ENCODE data around the gene TKFC. TPM values are rescaled to one million over a fixed set of nuclear protein-coding genes. Genes with fewer than 3 reads are reported as not detected.

Gene TKFC
- total RNA-seq, 1 experiment from 2014 or later = 79.6 TPM

DNA sequence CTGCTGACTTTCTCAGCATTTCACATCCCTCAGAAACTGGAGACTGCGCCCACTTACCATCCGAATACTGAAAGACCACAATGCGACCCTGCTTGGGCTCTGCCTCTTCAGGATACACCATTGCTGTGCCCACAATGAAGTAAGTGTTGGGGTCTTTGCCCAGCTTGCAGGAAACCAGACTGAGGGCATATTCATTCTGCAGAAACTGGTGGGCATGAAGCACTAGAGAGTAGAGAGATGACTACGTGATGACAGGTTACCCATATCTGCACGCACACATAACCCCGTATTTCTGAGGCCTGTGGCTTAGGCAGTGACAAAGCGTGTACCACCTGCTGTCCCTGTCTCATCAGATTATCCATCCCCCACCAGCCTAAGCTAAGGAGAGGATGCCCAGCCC is 23.3 kb upstream of the TKFC start:
- in situ Hi-C loops (cut with HindIII; ENCODE audit: low pct_unique_long_range_greater_than_20kb, low sequenced_read_pairs) = no loop called here
- CTCF ChIA-PET = no interaction called here
- DNase-seq (ENCODE audit: low read depth, low spot score) (no peak), ATAC-seq (no peak)
- intact Hi-C loops (cut with micrococcal nuclease; ENCODE audit: unreplicated experiment) = no loop called here
- Histone ChIP-seq H3K36me3 (ENCODE audit: control insufficient read depth, insufficient read depth, low read length) (peaks cover 52% of the 10 kb centered on the region), H3K9me3 (ENCODE audit: control insufficient read depth, insufficient read depth, low read depth, low read length) (no peaks in the 10 kb centered on the region), H3K27me3 (ENCODE audit: control insufficient read depth, insufficient read depth, low read length) (no peaks in the 10 kb centered on the region), H3K27ac (ENCODE audit: low read length) (no peak overlapping the region), H3K4me3 (ENCODE audit: low read depth in 2 of 2, low read length in 2 of 2) (no peak overlapping the region), H3K4me1 (ENCODE audit: control insufficient read depth, insufficient read depth, low read length) (no peaks in the 10 kb centered on the region)
- TF ChIP-seq, protein P1, sequence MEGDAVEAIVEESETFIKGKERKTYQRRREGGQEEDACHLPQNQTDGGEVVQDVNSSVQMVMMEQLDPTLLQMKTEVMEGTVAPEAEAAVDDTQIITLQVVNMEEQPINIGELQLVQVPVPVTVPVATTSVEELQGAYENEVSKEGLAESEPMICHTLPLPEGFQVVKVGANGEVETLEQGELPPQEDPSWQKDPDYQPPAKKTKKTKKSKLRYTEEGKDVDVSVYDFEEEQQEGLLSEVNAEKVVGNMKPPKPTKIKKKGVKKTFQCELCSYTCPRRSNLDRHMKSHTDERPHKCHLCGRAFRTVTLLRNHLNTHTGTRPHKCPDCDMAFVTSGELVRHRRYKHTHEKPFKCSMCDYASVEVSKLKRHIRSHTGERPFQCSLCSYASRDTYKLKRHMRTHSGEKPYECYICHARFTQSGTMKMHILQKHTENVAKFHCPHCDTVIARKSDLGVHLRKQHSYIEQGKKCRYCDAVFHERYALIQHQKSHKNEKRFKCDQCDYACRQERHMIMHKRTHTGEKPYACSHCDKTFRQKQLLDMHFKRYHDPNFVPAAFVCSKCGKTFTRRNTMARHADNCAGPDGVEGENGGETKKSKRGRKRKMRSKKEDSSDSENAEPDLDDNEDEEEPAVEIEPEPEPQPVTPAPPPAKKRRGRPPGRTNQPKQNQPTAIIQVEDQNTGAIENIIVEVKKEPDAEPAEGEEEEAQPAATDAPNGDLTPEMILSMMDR (IDR thresholded peaks at IDR 0.05) = no peak
- TF ChIP-seq TCF7L2 (IDR thresholded peaks at IDR 0.05; ENCODE audit: low read depth, low read length) = no peak
- TF ChIP-seq POLR2AphosphoS5 (IDR thresholded peaks at IDR 0.05; ENCODE audit: low read depth, low read length) = no peak
- TF ChIP-seq, protein P2, sequence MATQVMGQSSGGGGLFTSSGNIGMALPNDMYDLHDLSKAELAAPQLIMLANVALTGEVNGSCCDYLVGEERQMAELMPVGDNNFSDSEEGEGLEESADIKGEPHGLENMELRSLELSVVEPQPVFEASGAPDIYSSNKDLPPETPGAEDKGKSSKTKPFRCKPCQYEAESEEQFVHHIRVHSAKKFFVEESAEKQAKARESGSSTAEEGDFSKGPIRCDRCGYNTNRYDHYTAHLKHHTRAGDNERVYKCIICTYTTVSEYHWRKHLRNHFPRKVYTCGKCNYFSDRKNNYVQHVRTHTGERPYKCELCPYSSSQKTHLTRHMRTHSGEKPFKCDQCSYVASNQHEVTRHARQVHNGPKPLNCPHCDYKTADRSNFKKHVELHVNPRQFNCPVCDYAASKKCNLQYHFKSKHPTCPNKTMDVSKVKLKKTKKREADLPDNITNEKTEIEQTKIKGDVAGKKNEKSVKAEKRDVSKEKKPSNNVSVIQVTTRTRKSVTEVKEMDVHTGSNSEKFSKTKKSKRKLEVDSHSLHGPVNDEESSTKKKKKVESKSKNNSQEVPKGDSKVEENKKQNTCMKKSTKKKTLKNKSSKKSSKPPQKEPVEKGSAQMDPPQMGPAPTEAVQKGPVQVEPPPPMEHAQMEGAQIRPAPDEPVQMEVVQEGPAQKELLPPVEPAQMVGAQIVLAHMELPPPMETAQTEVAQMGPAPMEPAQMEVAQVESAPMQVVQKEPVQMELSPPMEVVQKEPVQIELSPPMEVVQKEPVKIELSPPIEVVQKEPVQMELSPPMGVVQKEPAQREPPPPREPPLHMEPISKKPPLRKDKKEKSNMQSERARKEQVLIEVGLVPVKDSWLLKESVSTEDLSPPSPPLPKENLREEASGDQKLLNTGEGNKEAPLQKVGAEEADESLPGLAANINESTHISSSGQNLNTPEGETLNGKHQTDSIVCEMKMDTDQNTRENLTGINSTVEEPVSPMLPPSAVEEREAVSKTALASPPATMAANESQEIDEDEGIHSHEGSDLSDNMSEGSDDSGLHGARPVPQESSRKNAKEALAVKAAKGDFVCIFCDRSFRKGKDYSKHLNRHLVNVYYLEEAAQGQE (IDR thresholded peaks at IDR 0.05; ENCODE audit: insufficient read depth in 1 of 2, low read depth in 2 of 2, low read length in 1 of 2) = no peak
- no peak for TF ChIP-seq SIN3A (IDR thresholded peaks at IDR 0.05; ENCODE audit: borderline replicate concordance, insufficient read depth, low read depth, low read length)
- POLR2A ChIA-PET = no interaction called here
- no TSS peak for BruUV-seq (replicated peaks)

DNA sequence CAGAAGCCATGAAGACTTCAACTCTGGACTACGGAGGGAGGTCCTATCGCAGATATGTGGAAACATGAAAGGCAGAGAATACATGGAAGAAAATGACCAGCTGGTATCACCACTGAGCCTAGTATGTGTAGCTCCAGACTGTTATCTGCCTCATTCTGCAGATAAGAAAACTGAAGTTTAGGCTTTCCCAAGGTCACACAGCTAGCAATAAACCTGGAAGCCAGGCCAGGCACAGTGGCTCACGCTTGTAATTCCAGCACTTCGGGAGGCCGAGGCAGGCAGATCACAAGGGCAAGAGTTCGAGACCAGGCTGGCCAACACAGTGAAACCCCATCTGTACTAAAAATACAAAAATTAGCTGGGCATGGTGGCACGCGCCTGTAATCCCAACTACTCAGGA is 22.3 kb upstream of the TKFC start:
- Histone ChIP-seq H3K27ac (ENCODE audit: low read length) (no peak overlapping the region), H3K27me3 (ENCODE audit: control insufficient read depth, insufficient read depth, low read length) (no peaks in the 10 kb centered on the region), H3K9me3 (ENCODE audit: control insufficient read depth, insufficient read depth, low read depth, low read length) (no peaks in the 10 kb centered on the region), H3K4me1 (ENCODE audit: control insufficient read depth, insufficient read depth, low read length) (no peaks in the 10 kb centered on the region), H3K4me3 (ENCODE audit: low read depth in 2 of 2, low read length in 2 of 2) (no peak overlapping the region), H3K36me3 (ENCODE audit: control insufficient read depth, insufficient read depth, low read length) (peaks cover 57% of the 10 kb centered on the region)
- ATAC-seq (no peak), DNase-seq (ENCODE audit: low read depth, low spot score) (no peak)
- in situ Hi-C loops (cut with HindIII; ENCODE audit: low pct_unique_long_range_greater_than_20kb, low sequenced_read_pairs) (no loop called here), intact Hi-C loops (cut with micrococcal nuclease; ENCODE audit: unreplicated experiment) (no loop called here)
- POLR2A ChIA-PET = no interaction called here
- TF ChIP-seq, protein P2 (IDR thresholded peaks at IDR 0.05; ENCODE audit: insufficient read depth in 1 of 2, low read depth in 2 of 2, low read length in 1 of 2) = no peak
- TF ChIP-seq POLR2AphosphoS5 (IDR thresholded peaks at IDR 0.05; ENCODE audit: low read depth, low read length) (no peak), SIN3A (IDR thresholded peaks at IDR 0.05; ENCODE audit: borderline replicate concordance, insufficient read depth, low read depth, low read length) (no peak), TCF7L2 (IDR thresholded peaks at IDR 0.05; ENCODE audit: low read depth, low read length) (no peak)
- TF ChIP-seq, protein P1 (IDR thresholded peaks at IDR 0.05) = no peak
- CTCF ChIA-PET = interaction anchor here (0.8 kb wide), 1 partner anchor 75 kb away, joined by 3 read pairs; no protein-coding TSS in a partner anchor
- no TSS peak for BruUV-seq (replicated peaks)
